ENCODE data around the gene CELSR1.

DNA sequence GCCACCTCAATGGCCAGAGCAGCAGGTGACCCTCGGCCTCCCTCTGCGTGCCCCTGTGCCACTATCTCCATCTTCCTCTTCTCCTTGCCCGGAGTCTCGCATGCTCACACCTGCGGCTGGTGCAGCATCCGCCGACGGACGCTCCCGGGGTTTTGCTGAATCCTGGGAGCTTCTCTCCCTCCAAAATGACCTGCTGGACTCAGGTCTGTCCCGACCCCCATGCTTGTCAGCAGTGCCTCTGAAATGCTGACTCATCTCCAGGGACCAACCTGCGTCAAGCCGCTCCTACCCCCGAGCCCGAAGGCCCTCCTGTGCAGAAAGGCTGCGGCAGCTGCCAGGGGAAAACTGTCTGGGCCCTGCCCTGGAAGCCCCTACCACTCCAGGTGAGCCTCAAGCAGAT is 58.4 kb downstream of the CELSR1 start:
- no peak for TF ChIP-seq FOSL1 (CRISPR knock-in tag; IDR thresholded peaks at IDR 0.05; ENCODE audit: borderline replicate concordance)
- TF ChIP-seq NR3C1 (CRISPR knock-in tag; IDR thresholded peaks at IDR 0.05): no peak
- TF ChIP-seq RXRA (CRISPR knock-in tag; IDR thresholded peaks at IDR 0.05): no peak
- TF ChIP-seq, protein P1, sequence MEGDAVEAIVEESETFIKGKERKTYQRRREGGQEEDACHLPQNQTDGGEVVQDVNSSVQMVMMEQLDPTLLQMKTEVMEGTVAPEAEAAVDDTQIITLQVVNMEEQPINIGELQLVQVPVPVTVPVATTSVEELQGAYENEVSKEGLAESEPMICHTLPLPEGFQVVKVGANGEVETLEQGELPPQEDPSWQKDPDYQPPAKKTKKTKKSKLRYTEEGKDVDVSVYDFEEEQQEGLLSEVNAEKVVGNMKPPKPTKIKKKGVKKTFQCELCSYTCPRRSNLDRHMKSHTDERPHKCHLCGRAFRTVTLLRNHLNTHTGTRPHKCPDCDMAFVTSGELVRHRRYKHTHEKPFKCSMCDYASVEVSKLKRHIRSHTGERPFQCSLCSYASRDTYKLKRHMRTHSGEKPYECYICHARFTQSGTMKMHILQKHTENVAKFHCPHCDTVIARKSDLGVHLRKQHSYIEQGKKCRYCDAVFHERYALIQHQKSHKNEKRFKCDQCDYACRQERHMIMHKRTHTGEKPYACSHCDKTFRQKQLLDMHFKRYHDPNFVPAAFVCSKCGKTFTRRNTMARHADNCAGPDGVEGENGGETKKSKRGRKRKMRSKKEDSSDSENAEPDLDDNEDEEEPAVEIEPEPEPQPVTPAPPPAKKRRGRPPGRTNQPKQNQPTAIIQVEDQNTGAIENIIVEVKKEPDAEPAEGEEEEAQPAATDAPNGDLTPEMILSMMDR (CRISPR knock-in tag; IDR thresholded peaks at IDR 0.05): no peak
- TF ChIP-seq, protein P2, sequence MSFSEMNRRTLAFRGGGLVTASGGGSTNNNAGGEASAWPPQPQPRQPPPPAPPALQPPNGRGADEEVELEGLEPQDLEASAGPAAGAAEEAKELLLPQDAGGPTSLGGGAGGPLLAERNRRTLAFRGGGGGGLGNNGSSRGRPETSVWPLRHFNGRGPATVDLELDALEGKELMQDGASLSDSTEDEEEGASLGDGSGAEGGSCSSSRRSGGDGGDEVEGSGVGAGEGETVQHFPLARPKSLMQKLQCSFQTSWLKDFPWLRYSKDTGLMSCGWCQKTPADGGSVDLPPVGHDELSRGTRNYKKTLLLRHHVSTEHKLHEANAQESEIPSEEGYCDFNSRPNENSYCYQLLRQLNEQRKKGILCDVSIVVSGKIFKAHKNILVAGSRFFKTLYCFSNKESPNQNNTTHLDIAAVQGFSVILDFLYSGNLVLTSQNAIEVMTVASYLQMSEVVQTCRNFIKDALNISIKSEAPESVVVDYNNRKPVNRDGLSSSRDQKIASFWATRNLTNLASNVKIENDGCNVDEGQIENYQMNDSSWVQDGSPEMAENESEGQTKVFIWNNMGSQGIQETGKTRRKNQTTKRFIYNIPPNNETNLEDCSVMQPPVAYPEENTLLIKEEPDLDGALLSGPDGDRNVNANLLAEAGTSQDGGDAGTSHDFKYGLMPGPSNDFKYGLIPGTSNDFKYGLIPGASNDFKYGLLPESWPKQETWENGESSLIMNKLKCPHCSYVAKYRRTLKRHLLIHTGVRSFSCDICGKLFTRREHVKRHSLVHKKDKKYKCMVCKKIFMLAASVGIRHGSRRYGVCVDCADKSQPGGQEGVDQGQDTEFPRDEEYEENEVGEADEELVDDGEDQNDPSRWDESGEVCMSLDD (CRISPR knock-in tag; IDR thresholded peaks at IDR 0.05; ENCODE audit: borderline replicate concordance): no peak
- TF ChIP-seq YY1 (IDR thresholded peaks at IDR 0.05; ENCODE audit: insufficient read depth, insufficient replicate concordance, low read depth, low read length): no peak
- TF ChIP-seq, protein P3, sequence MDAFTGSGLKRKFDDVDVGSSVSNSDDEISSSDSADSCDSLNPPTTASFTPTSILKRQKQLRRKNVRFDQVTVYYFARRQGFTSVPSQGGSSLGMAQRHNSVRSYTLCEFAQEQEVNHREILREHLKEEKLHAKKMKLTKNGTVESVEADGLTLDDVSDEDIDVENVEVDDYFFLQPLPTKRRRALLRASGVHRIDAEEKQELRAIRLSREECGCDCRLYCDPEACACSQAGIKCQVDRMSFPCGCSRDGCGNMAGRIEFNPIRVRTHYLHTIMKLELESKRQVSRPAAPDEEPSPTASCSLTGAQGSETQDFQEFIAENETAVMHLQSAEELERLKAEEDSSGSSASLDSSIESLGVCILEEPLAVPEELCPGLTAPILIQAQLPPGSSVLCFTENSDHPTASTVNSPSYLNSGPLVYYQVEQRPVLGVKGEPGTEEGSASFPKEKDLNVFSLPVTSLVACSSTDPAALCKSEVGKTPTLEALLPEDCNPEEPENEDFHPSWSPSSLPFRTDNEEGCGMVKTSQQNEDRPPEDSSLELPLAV (CRISPR knock-in tag; conservative IDR thresholded peaks at IDR 0.05; ENCODE audit: low read depth): no peak
- TF ChIP-seq MXI1 (IDR thresholded peaks at IDR 0.05; ENCODE audit: borderline replicate concordance, low read depth, low read length): no peak
- TF ChIP-seq CHD2 (IDR thresholded peaks at IDR 0.05; ENCODE audit: low read depth, low read length): no peak
- no peak for TF ChIP-seq ZNF543 (CRISPR knock-in tag; IDR thresholded peaks at IDR 0.05)
- TF ChIP-seq POLR2AphosphoS5 (IDR thresholded peaks at IDR 0.05; ENCODE audit: low read depth, low read length): no peak
- TF ChIP-seq EP300 (IDR thresholded peaks at IDR 0.05; ENCODE audit: low read depth in 2 of 2, low read length in 2 of 2): no peak
- no peak for TF ChIP-seq EP300 (CRISPR knock-in tag; IDR thresholded peaks at IDR 0.05; ENCODE audit: borderline replicate concordance)
